GM12878 (cell line): Measurements from ENCODE around the gene TJP1. TPM values are rescaled to one million over a fixed set of nuclear protein-coding genes. Genes with fewer than 3 reads are reported as not detected.

Experiments used
- ATAC-seq: fragments of 200-7000 bp; cut with Tn5 transposase; 3 replicates; pipeline ENCODE4 v1.9.1; 2020; ENCODE audit warnings: mild to moderate bottlenecking, moderate library complexity
- BruUV-seq: library from RNA; stranded (reverse); fragments of 400-500 nt; replicated peaks from 2 replicates; lab custom pipeline; 2021; lab: Mats Ljungman, UMichigan
- CTCF ChIA-PET: fragments of 300-600 bp; sonication (Branson Sonifier 250); formaldehyde crosslinking; extraction: SDS; loops from one replicate; lab custom pipeline; 2021; ENCODE audit warnings: inconsistent platforms; lab: Yijun Ruan, JAX
- POLR2A ChIA-PET: fragments of 350-600 bp; formaldehyde crosslinking; extraction: SDS; loops from one replicate; lab custom pipeline; 2021; ENCODE audit warnings: inconsistent platforms; lab: Charles Lee
- RAD21 ChIA-PET: fragments of 300-600 bp; sonication (Branson Sonifier 250); formaldehyde crosslinking; loops from one replicate; lab custom pipeline; 2023; ENCODE audit warnings: antibody characterized with exemption; ENCODE audit not compliant: unreplicated experiment; lab: Charles Lee
- SMC1A ChIA-PET: fragments of 300-600 bp; sonication (Branson Sonifier 250); formaldehyde crosslinking; loops from one replicate; lab custom pipeline; 2023; ENCODE audit not compliant: unreplicated experiment, uncharacterized antibody; lab: Charles Lee
- DNase-seq: peaks from one replicate; pipeline ENCODE4 v3.0.0-alpha.2; 2011; ENCODE audit warnings: low read depth, low spot score
- FAIRE-seq: peaks from 3 replicates; lab custom pipeline; 2011; peaks lifted over from hg19 to GRCh38; lab: Jason Lieb, UNC
- H2AFZ ChIP-seq: 2 replicates; pipeline ENCODE4 v1.6.0; 2011; ENCODE audit warnings: low read depth, low read length, control low read depth; ENCODE audit not compliant: control insufficient read depth
- H3K27ac ChIP-seq: 2 replicates; pipeline ENCODE4 v1.5.1; 2011; ENCODE audit warnings: control low read depth; ENCODE audit not compliant: control insufficient read depth, insufficient read depth
- H3K27me3 ChIP-seq, 2 experiments: replicated peaks in 1 of 2; 2 replicates each; pipeline versions ENCODE4 v1.6.0 to v1.6.1; 2011; ENCODE audit warnings: low read length in 1 of 2; ENCODE audit not compliant: control insufficient read depth in 2 of 2, insufficient read depth in 2 of 2
- H3K36me3 ChIP-seq, 2 experiments: 2 replicates each; pipeline ENCODE4 v1.5.1; 2011; ENCODE audit warnings: low read length in 1 of 2; ENCODE audit not compliant: control insufficient read depth in 2 of 2, insufficient read depth in 2 of 2
- H3K4me1 ChIP-seq: 2 replicates; pipeline ENCODE4 v1.6.1; 2011; ENCODE audit warnings: mild to moderate bottlenecking, low read length, moderate library complexity, mixed read lengths; ENCODE audit not compliant: control insufficient read depth, insufficient read depth
- H3K4me2 ChIP-seq: 2 replicates; pipeline ENCODE4 v1.6.0; 2011; ENCODE audit warnings: control low read depth; ENCODE audit not compliant: control insufficient read depth, insufficient read depth
- H3K4me3 ChIP-seq: fragments of 200-600 bp; sonication (generic); 2 replicates; pipeline ENCODE4 v1.5.1; 2016
- H3K79me2 ChIP-seq: 2 replicates; pipeline ENCODE4 v1.6.0; 2011; ENCODE audit warnings: low read length; ENCODE audit not compliant: control insufficient read depth, insufficient read depth
- H3K9ac ChIP-seq: 2 replicates; pipeline ENCODE4 v1.8.0; 2011; ENCODE audit warnings: low read length, control low read depth, mixed read lengths; ENCODE audit not compliant: control insufficient read depth, insufficient read depth
- H3K9me3 ChIP-seq: replicated peaks from 3 replicates; pipeline ENCODE4 v1.5.1; 2011; ENCODE audit warnings: mild to moderate bottlenecking, low read length; ENCODE audit not compliant: control insufficient read depth, insufficient read depth
- H4K20me1 ChIP-seq: 2 replicates; pipeline ENCODE4 v1.6.0; 2011; ENCODE audit not compliant: control insufficient read depth, insufficient read depth
- ATF7 ChIP-seq: fragments of 450-650 bp; IDR thresholded peaks from 2 replicates; pipeline ENCODE4 v1.6.1; 2016; ENCODE audit warnings: low read depth, mild to moderate bottlenecking
- BHLHE40 ChIP-seq, 2 experiments: fragments of 450-650 bp in 1 of 2; IDR thresholded peaks; 2 replicates each; pipeline ENCODE4 v1.6.1; 2011 to 2017; ENCODE audit warnings: low read depth in 2 of 2, borderline replicate concordance in 1 of 2, improper control_type of control experiment in 1 of 2, low read length in 1 of 2, mild to moderate bottlenecking in 1 of 2
- KLF5 ChIP-seq: fragments of 450-650 bp; IDR thresholded peaks from 2 replicates; pipeline ENCODE4 v1.6.1; 2014; ENCODE audit warnings: mild to moderate bottlenecking; ENCODE audit not compliant: partially characterized antibody
- LARP7 ChIP-seq: fragments of 450-650 bp; IDR thresholded peaks from 2 replicates; pipeline ENCODE4 v1.6.1; 2017; ENCODE audit warnings: mild to moderate bottlenecking
- MXI1 ChIP-seq: fragments of 150-350 bp; IDR thresholded peaks from 2 replicates; pipeline ENCODE4 v1.6.1; 2011; ENCODE audit warnings: low read depth, mild to moderate bottlenecking, inconsistent platforms, low read length, improper control_type of control experiment
- MYB ChIP-seq: fragments of 150-350 bp; IDR thresholded peaks from 2 replicates; pipeline ENCODE4 v1.6.1; 2014; ENCODE audit warnings: mild to moderate bottlenecking, low read depth, low read length, borderline replicate concordance
- NFIC ChIP-seq: IDR thresholded peaks from 2 replicates; pipeline ENCODE4 v1.6.1; 2012; ENCODE audit warnings: low read depth, mild to moderate bottlenecking, inconsistent platforms, low read length, moderate library complexity
- NFYA ChIP-seq: IDR thresholded peaks from 2 replicates; pipeline ENCODE4 v1.6.1; 2011; ENCODE audit warnings: low read depth, mild to moderate bottlenecking, low read length, improper control_type of control experiment, borderline replicate concordance
- POLR2AphosphoS5 ChIP-seq: IDR thresholded peaks from 2 replicates; pipeline ENCODE4 v1.6.1; 2011; ENCODE audit warnings: mild to moderate bottlenecking, low read length, inconsistent platforms
- ZNF274 ChIP-seq: IDR thresholded peaks from one replicate; pipeline ENCODE4 v1.8.0; 2011; ENCODE audit not compliant: insufficient read length, insufficient read depth
- ZZZ3 ChIP-seq: IDR thresholded peaks from 2 replicates; pipeline ENCODE4 v1.6.1; 2011; ENCODE audit warnings: low read depth; ENCODE audit not compliant: control insufficient read depth, insufficient read length
- WGBS: methylation state at CpG from one replicate; pipeline ENCODE4 v1.1.6; 2016; ENCODE audit warnings: low lambda C conversion rate; ENCODE audit not compliant: insufficient replicate concordance, insufficient coverage; ENCODE audit errors: missing lambda C conversion rate; 5-methylcytosine and 5-hydroxymethylcytosine counted together
- in situ Hi-C: fragments of 300-500 bp; cut with MboI; formaldehyde crosslinking; loops from 9 replicates; pipeline ENCODE4 v1.14.3; 2018; ENCODE audit warnings: mixed read lengths
- intact Hi-C: fragments of 100-400 bp; cut with micrococcal nuclease; formaldehyde crosslinking; loops from one replicate; pipeline ENCODE4 v1.14.2; 2022; ENCODE audit not compliant: unreplicated experiment
- polyA plus RNA-seq, 11 experiments: library from polyadenylated mRNA; depleted of rRNA in 4 of 11; unstranded in 6 of 11; stranded (reverse) in 5 of 11; fragments of >200 nt; fragmentation: Nextera tagmentation in 4 of 11; fragmentation: Illumina TruSeq in 1 of 11; extraction: Ambion mirVana in 4 of 11; extraction: Trizol in 1 of 11; gene quantifications; 1 replicate in 1 of 11; 2 replicates in 10 of 11; pipeline versions ENCODE4 v1.2.1 to v1.2.3, GENCODE V29; 2011 to 2016; ENCODE audit warnings: inconsistent platforms in 2 of 11, missing spikeins in 2 of 11, low read depth in 1 of 11
- total RNA-seq, 4 experiments: library from RNA; depleted of rRNA in 3 of 4; stranded (reverse); fragments of >200 nt in 3 of 4; fragmentation: Illumina TruSeq in 1 of 4; extraction: Trizol in 1 of 4; gene quantifications; 2 replicates each; pipeline versions ENCODE4 v1.2.1 to v1.2.3, GENCODE V29; 2013 to 2021
- TF ChIP-seq, protein P1 (sequence below): fragments of 450-650 bp; IDR thresholded peaks from 2 replicates; pipeline ENCODE4 v1.6.1; 2016; ENCODE audit warnings: mild to moderate bottlenecking, moderate library complexity, borderline replicate concordance
- TF ChIP-seq, protein P2 (sequence below): fragments of 150-350 bp; IDR thresholded peaks from 2 replicates; pipeline ENCODE4 v1.6.1; 2016; ENCODE audit warnings: low read depth, low read length
- TF ChIP-seq, protein P3 (sequence below): fragments of 450-650 bp; IDR thresholded peaks from 2 replicates; pipeline ENCODE4 v1.6.1; 2017; ENCODE audit warnings: mild to moderate bottlenecking, low read depth, inconsistent platforms; ENCODE audit not compliant: poor library complexity, severe bottlenecking

TJP1 gene
- total and polyA plus RNA-seq, 10 of the 15 experiments (the other 5 are each of a cell fraction or from before 2014, with no cell fraction given): 0.01 to 0.49 (median 0.08) TPM; not detected in 7

DNA sequence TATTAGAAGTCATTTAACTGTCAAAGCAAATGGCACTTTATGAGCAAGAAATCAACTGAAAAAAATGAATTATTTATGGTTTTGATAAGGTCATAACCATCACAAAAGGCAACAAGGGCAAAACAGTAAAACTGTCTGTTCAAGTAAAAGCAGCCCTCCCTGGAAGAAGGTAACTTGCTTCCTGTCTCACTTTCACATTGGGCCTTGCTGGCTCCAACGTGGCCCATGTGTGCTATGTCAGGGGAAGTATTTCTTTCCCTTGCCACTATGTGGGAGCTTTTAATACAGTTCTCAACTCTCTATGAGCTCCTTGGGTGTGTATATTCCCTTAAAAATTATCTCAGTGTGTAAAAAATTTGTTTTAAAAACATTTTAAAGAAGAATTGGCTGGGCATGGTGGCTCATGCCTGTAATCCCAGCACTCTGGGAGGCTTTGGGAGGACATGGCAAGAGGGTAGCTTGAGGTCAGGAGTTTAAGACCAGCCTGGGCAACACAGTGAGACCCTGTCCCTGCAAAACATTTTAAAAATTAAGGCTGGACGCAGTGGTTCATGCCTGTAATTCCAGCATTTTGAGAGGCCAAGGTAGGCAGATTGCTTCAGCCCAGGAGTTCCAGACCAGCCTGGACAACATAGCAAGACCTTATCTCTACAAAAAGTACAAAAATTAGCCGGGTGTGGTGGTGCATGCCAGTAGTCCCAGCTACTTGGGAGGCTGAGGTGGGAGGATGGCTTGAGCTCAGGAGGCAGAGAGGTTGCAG, 45.2 kb upstream of the TJP1 start:
- 0% methylated on average over 3 of the region's 3 CpGs for WGBS
- ChIA-PET RAD21 (no interaction called here), POLR2A (no interaction called here)
- TF ChIP-seq, protein P1, sequence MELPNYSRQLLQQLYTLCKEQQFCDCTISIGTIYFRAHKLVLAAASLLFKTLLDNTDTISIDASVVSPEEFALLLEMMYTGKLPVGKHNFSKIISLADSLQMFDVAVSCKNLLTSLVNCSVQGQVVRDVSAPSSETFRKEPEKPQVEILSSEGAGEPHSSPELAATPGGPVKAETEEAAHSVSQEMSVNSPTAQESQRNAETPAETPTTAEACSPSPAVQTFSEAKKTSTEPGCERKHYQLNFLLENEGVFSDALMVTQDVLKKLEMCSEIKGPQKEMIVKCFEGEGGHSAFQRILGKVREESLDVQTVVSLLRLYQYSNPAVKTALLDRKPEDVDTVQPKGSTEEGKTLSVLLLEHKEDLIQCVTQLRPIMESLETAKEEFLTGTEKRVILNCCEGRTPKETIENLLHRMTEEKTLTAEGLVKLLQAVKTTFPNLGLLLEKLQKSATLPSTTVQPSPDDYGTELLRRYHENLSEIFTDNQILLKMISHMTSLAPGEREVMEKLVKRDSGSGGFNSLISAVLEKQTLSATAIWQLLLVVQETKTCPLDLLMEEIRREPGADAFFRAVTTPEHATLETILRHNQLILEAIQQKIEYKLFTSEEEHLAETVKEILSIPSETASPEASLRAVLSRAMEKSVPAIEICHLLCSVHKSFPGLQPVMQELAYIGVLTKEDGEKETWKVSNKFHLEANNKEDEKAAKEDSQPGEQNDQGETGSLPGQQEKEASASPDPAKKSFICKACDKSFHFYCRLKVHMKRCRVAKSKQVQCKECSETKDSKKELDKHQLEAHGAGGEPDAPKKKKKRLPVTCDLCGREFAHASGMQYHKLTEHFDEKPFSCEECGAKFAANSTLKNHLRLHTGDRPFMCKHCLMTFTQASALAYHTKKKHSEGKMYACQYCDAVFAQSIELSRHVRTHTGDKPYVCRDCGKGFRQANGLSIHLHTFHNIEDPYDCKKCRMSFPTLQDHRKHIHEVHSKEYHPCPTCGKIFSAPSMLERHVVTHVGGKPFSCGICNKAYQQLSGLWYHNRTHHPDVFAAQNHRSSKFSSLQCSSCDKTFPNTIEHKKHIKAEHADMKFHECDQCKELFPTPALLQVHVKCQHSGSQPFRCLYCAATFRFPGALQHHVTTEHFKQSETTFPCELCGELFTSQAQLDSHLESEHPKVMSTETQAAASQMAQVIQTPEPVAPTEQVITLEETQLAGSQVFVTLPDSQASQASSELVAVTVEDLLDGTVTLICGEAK: no peak
- TF ChIP-seq NFYA (no peak), BHLHE40 (IDR thresholded peaks at IDR 0.05; ENCODE audit: borderline replicate concordance in 1 of 2, low read depth in 2 of 2, low read length in 1 of 2) (no peak), MYB (no peak), POLR2AphosphoS5 (no peak), ZNF274 (no peak), ATF7 (no peak), MXI1 (no peak), LARP7 (no peak), KLF5 (no peak), NFIC (no peak), ZZZ3 (no peak)
- TF ChIP-seq, protein P2, sequence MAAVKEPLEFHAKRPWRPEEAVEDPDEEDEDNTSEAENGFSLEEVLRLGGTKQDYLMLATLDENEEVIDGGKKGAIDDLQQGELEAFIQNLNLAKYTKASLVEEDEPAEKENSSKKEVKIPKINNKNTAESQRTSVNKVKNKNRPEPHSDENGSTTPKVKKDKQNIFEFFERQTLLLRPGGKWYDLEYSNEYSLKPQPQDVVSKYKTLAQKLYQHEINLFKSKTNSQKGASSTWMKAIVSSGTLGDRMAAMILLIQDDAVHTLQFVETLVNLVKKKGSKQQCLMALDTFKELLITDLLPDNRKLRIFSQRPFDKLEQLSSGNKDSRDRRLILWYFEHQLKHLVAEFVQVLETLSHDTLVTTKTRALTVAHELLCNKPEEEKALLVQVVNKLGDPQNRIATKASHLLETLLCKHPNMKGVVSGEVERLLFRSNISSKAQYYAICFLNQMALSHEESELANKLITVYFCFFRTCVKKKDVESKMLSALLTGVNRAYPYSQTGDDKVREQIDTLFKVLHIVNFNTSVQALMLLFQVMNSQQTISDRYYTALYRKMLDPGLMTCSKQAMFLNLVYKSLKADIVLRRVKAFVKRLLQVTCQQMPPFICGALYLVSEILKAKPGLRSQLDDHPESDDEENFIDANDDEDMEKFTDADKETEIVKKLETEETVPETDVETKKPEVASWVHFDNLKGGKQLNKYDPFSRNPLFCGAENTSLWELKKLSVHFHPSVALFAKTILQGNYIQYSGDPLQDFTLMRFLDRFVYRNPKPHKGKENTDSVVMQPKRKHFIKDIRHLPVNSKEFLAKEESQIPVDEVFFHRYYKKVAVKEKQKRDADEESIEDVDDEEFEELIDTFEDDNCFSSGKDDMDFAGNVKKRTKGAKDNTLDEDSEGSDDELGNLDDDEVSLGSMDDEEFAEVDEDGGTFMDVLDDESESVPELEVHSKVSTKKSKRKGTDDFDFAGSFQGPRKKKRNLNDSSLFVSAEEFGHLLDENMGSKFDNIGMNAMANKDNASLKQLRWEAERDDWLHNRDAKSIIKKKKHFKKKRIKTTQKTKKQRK: no peak
- TF ChIP-seq, protein P3, sequence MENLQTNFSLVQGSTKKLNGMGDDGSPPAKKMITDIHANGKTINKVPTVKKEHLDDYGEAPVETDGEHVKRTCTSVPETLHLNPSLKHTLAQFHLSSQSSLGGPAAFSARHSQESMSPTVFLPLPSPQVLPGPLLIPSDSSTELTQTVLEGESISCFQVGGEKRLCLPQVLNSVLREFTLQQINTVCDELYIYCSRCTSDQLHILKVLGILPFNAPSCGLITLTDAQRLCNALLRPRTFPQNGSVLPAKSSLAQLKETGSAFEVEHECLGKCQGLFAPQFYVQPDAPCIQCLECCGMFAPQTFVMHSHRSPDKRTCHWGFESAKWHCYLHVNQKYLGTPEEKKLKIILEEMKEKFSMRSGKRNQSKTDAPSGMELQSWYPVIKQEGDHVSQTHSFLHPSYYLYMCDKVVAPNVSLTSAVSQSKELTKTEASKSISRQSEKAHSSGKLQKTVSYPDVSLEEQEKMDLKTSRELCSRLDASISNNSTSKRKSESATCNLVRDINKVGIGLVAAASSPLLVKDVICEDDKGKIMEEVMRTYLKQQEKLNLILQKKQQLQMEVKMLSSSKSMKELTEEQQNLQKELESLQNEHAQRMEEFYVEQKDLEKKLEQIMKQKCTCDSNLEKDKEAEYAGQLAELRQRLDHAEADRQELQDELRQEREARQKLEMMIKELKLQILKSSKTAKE: no peak

More for the DNA sequence above, 45.2 kb upstream of the TJP1 start:
- Histone ChIP-seq H3K9me3 (no peaks in the 10 kb centered on the region), H3K9ac (no peak overlapping the region), H3K27me3 (no peaks in the 10 kb centered on the region; a peak in 1 of 4 replicates), H3K36me3 (no peaks in the 10 kb centered on the region), H3K79me2 (no peaks in the 10 kb centered on the region), H4K20me1 (no peaks in the 10 kb centered on the region), H3K27ac (no peak overlapping the region), H3K4me2 (no peak overlapping the region), H3K4me1 (no peaks in the 10 kb centered on the region), H2AFZ (no peak overlapping the region), H3K4me3 (no peak overlapping the region)
- BruUV-seq: no TSS peak
- CTCF ChIA-PET: interaction anchor here (1.2 kb wide), 1 partner anchor 8 kb away, joined by 5 read pairs; no protein-coding TSS in a partner anchor
- SMC1A ChIA-PET: no interaction called here
- intact Hi-C loops: no loop called here
- no peak for FAIRE-seq
- no peak for ATAC-seq
- in situ Hi-C loops: no loop called here
- no peak for DNase-seq
